HT1080 (cell line): Measurements from ENCODE around the gene GRID1. TPM values are rescaled to one million over a fixed set of nuclear protein-coding genes. Genes with fewer than 3 reads are reported as not detected.

Source experiments
- DNase-seq: peaks from one replicate; pipeline ENCODE4 v3.0.0-alpha.2; 2015; ENCODE audit warnings: low read depth
- total RNA-seq: library from RNA; depleted of rRNA; stranded (reverse); fragments of >200 nt; shearing (Covaris generic); gene quantifications from 2 replicates; pipeline ENCODE4 v1.2.3, GENCODE V29; 2014

GRID1 gene
- total RNA-seq, 1 experiment from 2014 or later, result 5.4 TPM

- no peak for DNase-seq
Observed at GRCh38 chr10:86295351-86295750, 71.2 kb downstream of the GRID1 start.

GRCh38 chr10:86294346-86295265 lies 72.0 kb downstream of the GRID1 start:
- no peak for DNase-seq

GRCh38 chr10:86293396-86293791 lies 73.2 kb downstream of the GRID1 start:
- DNase-seq, result no peak

- no peak for DNase-seq
Observed at GRCh38 chr10:86292462-86293395, 73.9 kb downstream of the GRID1 start.

GRCh38 chr10:86291616-86292340 lies 74.8 kb downstream of the GRID1 start:
- no peak for DNase-seq

GRCh38 chr10:86290933-86291615 lies 75.5 kb downstream of the GRID1 start:
- DNase-seq, result peak; percentile 42

GRCh38 chr10:86289577-86289868 lies 77.1 kb downstream of the GRID1 start:
- DNase-seq, result no peak

- DNase-seq, result no peak
Observed at GRCh38 chr10:86288695-86289576, 77.7 kb downstream of the GRID1 start.

GRCh38 chr10:86287966-86288579 lies 78.5 kb downstream of the GRID1 start:
- no peak for DNase-seq

GRCh38 chr10:86287110-86287793 lies 79.3 kb downstream of the GRID1 start:
- no peak for DNase-seq

GRCh38 chr10:86286236-86287109 lies 80.1 kb downstream of the GRID1 start:
- DNase-seq, result no peak

GRCh38 chr10:86285136-86285790 lies 81.3 kb downstream of the GRID1 start:
- DNase-seq, result no peak

- DNase-seq, result no peak
Observed at GRCh38 chr10:86284355-86285105, 82.1 kb downstream of the GRID1 start.

GRCh38 chr10:86283466-86284287 lies 82.9 kb downstream of the GRID1 start:
- no peak for DNase-seq

GRCh38 chr10:86282664-86283465 lies 83.7 kb downstream of the GRID1 start:
- DNase-seq, result no peak
